NCI-H345 treated with DMSO at 0.1 percent for 48 hours (cell line): ENCODE results near the gene TGM3.

Experiments used
- DNase-seq: peaks from one replicate; lab custom pipeline; 2025; ENCODE audit not compliant: unreplicated experiment; lab: John Stamatoyannopoulos, UW

The TGM3 gene

DNA sequence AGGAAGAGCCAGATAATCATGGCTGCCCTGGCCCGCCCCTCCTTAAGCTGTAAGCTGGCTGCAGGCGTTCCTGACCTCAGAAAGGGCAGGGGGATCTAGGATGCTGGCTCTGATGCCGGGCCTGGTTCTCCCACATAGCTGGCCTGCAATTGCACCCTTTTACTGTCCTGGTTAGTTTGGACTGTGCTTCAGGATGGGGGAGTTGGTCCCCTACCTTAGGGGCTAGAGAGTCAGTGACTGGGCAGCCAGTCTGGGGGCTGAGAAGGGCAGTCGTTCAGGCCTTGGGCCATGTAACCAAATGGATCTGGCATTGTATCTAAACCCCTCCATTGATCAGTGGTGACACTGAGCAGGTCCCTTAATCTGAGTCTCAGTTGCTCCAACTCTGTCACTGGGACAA is 40.7 kb downstream of the TGM3 start:
- DNase-seq, result no peak

DNA sequence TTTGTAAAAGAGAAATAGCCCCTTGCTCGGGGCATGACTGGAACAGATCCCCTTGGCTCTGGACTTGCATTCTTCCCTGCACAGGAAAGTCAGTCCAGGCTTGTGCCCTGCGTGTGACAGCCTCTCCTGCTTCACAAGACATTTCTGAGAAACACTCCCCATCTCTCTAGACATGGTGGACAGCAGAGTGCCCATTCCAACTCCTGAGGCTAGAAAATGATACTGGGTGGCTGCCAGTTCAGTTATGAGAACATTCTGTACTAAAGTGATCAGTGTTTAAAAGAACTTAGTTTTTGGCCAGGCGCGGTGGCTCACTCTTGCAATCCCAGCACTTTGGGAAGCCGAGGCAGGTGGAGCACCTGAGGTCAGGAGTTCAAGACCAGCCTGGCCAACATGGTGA is 41.3 kb downstream of the TGM3 start:
- DNase-seq, result no peak

DNA sequence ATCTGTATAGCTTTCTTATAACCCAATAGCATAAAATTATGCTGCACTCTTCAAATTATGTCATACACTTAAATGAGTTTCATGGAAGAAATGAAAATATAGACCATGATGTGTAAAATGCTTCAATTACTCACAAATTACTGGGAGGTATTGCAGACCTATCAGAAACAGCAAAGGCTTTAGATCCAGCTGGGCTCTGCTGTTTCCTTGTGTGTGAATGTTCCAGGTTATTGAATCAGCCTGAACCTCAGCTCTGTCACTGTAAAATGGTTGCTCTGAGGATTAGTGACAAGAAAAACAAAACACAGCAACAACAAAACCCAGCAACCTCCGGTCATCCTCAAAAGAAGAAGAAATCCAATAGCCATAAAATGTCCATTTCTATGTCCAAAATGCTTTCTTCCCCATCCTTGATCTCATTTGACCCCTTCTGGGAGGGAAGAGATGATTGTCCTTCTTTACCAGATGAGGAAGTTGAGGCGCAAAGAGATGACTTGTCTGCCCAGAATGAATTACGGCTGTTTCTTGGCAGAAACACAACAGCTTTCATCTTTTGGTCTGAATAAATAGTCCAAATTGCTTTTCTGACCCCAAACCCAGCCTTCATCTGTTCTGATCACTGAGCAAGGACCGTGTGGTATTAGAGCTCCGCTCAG is 42.7 kb downstream of the TGM3 start:
- no peak for DNase-seq

DNA sequence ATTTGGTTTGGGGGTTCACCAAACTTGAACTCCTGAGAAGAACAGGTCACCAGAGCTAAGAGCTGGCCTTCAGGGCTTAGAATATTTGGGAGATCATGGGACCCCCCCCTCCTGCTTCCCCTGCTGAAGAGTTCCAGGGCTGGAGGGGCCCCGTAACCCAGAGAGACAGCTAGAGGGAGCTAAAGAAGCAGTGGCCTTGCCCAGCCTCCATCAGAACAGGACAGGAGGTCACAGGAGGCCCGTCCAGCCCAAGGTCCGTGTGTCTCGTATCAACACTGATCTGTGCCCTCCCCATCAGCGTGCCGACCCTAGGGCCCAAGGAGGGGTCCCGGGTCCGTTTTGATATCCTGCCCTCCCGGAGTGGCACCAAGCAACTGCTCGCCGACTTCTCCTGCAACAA is 44.3 kb downstream of the TGM3 start:
- DNase-seq, result no peak

DNA sequence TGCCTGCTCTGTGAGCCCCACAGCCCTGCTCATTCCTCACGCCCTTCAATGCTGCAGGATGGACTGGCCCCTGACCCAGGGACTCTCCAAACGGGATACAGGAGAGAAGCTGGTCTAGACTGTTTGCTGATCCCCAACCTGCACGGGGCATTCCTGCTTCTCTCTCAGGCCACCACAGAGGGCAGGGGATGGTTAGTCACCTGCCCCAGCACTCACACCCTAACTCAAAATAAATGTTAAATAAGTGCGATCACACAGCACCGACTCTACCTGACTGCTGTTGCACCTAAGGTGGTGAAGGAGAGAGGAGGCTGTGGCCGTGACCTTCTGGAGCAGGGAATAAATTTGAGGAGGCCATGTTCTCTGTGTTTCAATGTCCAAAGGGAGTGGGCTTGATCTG is 45.0 kb downstream of the TGM3 start:
- no peak for DNase-seq

DNA sequence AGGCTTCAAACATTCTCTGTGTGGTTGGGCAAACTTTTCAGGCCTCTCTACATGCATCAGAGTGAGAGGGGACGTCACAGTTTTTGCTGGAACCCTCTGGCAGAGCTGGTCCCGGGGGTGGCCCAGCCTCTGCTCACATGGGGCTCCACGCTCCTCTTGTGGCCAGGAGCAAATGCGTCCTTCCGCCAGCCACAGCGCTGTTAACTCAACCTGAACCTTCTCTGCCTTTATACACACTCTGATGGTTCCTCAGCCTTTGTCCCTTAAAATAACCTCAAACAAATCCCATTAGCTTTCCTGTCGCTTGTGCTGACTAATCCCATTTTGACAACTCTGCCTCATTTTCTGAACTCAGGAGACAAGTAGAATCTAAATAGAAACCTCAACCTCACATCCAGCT is 45.5 kb downstream of the TGM3 start:
- DNase-seq, result no peak

DNA sequence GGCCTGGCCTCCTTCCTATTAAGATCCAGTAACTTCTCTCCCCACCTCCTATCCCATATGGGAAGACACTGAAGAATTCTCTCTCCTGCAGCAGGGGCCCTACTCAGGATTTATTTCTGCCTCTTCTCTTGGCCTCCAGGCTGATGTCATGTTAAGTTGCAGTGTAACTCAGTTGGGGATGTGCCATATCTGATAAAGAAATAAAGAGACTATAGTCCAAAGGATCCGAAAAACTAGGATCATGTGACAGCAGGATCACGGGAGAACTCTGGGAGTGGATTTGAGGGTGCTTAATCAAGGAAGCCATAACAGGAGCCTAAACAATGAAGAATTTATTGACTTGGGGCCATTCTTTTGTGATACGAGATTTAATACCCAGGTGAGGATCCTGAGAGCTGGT is 46.4 kb downstream of the TGM3 start:
- no peak for DNase-seq

DNA sequence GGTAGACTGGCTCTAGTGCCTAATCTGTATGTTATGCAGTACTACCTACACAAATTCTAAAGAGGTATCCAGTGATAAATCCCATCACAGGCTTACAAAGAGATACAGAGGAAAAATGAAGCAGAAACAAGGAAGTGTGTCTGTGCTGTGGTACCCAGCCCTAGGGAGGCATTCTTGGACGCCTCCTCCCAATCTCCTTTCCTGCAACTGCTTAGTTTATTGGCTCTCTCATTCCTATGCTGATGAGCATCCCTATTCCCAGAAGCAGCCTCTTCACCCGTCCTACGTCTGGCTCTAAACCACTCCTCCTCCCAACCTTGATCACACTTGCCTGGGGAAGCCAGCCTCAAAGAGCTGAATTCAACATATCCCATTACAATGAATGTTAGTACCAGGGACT is 50.4 kb downstream of the TGM3 start:
- no peak for DNase-seq

DNA sequence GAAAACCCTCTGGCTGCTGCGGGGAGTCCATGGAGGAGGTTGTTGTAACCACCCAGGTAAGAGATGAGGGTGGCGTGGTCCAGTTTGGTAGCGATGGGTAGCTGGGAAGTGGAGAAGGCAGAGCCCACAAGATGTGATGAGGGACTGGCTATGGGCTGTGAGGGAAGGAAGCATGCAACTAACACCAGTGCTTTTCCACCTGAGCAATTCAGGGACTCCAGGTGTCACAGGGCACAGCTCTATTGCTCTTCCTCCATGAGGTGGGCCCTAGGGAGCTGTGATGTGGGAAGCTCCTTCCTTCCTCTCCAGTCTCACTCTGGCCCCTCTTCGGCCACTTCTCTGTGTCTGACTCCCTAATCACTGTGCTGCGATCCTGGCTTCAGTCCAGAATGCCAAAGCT is 52.5 kb downstream of the TGM3 start:
- DNase-seq, result no peak

DNA sequence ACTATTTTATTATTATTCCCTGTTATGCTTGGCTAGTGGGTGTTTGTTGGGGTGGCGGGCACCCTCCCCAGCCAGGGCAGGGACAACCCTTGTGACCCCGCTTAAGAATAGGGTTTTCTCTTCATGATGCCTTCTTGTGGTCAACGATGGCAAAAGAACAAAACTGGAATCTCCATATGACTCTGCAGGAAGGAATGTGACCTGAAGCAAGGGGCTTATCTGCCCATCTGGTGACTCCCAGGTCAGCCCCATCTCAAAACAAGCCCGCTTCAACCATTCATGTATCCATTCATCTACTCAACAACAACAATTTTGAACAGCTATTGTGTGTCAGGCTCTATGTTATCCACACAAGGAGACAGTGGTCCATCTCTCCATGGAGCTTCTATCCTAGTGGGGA is 54.0 kb downstream of the TGM3 start:
- no peak for DNase-seq

DNA sequence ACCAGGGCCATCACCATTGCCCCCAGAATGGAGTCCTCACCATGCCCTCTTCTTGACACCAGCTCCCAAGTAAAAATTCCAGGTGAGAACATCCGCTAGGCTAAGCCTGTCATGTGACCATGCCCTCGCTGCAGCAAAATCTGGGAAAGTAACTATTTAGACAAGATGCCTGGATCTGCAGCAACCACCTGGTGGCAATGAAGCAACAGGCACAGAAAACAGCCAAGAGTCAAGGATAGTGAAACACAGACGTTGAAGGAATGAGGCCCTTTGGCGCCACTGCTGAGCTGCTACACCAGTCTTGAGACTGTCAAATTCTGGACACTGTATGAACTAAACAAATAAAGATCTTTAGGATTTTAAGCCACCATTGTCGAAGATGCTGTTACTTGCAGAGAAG is 54.8 kb downstream of the TGM3 start:
- no peak for DNase-seq

DNA sequence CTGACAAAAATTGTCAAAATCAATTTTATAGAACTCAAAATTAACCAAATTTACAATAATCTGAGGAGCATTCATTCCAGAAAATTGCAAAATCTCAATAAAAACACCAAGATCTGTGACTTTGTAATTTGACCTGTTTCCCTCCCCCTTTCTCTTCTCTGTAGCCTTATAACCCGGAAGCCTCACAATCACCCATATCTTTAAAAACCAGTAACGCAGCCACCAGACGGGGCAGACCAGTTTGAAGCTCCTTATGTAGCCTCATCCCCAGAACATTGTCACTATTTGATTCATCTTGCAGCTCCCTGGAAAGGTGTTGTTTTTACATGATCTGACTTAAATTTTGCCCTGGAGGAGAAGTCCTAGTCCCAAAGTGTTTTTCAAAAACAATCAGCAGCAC is 57.4 kb downstream of the TGM3 start:
- DNase-seq, result no peak

DNA sequence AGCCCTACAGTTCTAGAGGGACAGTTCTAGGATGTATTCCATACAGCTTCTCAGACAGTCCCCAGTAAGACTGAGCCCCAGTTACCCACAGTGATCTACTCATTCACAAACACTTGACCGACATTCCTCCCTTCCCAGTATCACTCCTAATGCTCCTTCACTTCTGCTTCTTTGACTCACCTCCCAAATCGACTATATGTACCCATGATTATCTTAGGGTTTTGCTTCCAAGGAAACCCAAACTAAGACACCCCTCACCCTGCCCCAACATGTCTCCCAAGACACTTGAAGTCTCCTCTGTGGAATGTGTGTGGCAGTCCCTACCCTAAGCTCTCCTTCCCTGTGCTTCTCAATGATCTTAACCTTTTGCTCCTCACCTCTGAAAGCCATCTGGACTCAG is 61.3 kb downstream of the TGM3 start:
- no peak for DNase-seq

DNA sequence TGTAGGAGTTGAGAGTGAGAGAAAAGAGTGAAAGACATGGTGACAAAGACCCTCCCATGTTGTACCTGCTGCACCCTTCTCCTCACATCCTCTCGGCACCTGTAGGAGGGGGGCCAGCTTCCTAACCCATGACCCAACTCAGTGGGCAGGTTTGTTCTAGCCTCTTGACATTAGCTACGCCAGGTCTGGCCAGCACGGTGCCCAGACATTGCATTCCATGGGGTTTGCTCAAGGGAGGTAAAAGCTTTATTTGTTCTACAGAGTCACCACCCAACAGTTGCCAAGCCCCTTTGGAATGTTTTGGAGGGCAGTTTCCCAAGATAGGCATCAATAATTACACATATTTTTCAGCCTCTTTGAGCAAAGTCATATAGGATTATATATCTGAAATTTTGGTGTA is 62.2 kb downstream of the TGM3 start:
- DNase-seq, result no peak

DNA sequence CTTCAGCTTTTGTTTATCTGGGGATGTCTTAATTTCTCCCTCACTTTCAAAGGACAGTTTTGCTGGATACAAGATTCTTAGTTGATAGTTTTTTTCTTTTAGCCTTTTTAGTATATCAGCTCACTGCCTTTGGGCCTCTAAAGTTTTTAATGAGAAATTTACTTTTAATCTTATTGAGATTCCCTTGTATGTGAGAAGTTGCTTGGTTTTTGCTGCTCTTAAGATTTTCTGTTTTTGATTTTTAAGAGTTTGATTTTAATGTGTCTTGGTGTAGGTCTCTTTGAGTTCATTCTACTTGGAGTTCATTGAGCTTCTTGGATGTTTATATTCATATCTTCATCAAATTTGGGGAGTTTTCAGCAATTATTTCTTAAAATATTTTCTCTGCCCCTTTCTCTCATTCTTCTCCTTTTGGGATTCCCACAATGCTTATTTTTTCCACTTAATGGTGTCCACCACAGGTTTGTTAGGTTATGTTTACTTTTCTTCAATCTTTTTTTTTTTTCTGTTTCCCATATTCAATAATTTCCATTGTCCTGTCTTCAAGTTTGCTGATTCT is 65.3 kb downstream of the TGM3 start:
- DNase-seq, result no peak

DNA sequence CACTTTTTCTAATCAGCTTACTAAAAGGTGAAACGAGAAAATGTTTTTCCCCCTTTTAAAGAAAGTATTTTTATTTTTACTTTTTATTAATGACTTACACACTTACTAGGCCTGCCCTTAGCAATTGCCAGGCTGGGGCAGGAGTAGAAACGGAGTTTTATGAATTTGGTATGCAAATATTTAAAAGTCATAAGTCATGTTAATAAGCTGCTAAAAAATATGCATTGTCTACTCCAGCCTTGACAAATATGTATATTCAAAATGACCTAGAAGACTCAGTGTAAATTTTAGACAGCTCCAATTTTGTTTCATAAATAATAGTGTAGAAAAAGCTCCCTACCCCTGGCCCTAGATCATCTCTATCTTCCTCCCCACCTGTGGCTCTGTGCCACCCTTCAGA is 67.4 kb downstream of the TGM3 start:
- no peak for DNase-seq

DNA sequence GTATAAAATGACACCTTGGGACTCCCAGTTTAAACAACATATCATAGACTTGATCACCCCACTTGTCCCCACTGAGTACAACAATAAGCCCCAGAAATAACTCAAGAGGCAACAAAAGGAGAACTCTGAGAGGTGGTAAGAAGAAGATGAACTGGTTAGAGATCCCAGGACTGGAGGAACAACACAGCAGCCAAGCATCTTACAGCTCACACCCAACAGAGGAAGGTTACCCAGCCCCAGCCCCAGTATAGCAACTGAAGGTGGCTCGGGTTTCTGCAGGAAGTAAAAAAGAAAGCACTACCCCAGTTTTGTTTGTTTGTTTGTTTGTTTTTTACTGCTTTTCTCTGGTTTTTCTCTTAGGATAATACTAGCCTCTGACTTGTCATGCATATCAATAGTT is 67.8 kb downstream of the TGM3 start:
- no peak for DNase-seq

DNA sequence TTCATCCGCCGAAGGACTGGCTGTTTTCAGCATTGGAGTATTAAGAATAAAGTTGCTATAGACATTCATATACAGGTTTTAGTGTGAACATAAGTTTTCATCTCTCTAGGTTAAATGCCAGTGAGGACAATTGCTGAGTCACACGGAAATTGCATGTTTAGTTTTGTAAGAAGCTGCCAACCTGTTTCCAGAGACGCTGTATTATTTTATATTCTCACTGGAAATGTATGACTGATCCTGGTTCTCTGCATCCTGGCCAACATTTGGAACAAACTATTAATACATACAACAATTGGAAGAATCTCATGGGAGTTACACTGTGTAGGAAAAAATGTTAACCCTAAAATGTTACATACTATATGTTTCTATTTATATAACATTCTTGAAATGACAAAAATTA is 68.2 kb downstream of the TGM3 start:
- no peak for DNase-seq

DNA sequence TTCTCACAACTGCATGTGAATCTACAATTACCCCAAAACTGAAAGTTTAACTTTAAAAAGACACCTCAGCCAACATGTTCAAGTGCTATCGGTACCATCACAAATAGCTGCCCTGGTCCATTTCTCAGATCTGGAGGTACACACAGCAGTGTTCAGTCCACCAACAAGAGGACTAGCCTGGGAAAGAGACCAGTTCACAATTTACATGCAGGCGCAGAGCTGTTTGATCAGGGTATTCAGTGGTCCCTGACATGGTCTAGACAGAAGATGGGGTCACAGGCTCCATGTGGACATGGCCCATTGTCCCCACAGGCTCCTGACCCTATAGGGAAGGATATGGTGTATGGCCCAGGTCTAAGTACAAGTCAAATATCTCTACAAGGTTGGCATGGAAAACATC is 69.3 kb downstream of the TGM3 start:
- no peak for DNase-seq

DNA sequence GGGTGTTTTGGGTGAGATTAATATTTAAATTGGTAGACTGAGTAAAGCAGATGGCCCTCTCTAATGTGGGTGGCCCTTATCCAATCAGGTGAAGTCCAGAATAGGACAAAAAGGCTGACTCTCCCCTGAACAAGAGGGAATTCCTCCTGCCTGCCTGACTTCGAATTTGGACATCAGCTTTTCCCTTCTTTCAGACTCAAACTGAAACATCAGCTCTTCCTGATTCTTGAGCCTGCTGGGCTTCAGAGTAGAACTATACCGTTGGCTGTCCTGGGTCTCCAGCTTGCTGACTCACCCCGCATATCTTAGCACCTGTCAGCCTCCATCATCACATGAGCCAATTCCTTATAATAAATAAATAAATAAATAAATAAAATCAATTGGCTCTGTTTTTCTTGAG is 69.9 kb downstream of the TGM3 start:
- DNase-seq, result no peak

DNA sequence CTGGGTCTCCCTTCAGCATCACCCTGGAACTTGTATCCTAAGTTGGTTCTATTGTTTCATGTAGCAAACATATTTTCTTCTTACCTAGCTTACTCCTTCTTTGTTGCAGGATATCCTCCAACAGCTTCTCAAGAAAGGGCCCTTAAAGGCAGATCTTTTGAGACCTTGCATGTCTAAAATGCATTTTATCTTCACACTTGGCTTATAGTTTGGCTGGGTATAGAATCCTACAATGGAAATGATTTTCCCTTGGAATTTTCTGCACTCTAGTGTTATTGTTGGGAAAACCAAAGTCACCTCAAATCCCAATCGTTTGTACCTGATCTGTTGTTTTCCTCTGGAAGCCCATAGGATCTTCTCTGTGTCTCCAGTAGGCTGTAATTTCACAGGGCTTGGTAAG is 72.8 kb downstream of the TGM3 start:
- no peak for DNase-seq

DNA sequence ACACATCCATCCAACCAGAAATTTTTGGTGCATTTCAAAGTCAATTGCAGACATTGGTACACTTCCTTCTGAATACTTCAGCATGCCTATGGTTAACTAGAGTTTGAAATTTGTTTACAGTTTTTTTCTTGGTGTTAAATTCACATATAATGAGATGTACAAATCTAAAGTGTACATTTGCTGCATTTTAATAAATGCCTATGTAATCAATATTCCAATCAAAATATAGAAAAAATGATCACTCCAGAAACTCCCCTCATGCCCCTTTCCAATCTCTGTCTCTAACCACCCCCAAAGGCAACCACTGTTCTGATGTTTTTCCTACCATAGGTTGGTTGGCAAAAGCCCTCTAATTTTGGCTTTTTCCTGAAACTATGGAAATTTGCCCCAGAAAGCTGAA is 77.3 kb downstream of the TGM3 start:
- no peak for DNase-seq

DNA sequence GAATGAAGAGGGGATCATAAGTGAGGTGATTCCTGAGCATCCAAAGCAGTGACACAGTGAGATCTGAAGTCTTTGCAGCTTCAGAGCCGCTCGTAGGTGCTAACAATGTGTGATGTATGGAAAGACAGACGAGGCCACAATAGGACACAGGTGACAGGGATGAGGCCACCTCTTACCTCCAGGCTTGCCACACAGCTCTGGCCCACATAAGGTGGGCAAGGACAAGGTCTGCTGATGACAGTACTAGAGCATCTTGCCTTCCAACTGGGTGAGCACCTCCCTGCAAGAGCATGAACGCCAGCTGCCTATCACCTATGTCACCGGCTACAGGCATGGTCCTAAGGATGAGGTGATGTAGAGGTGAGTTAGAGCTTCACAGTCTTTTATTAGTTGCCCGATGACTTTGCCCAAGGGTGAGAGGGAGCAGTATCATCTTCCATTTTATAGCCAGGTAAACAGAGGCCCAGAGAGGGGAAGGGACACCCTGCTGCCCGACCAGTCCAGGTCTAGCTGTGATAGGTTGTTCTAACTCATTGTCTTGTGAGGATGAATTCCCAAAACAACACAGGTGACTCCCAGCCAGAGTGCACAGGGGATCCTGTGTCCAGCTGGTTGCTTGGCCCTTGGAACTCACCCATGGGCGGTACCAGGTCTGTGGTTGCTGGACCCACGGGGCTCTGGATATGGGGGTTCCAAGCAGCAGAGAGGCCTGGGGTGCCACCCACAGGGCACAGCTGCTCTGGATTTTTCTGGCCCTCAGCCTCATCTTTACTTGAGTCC is 78.7 kb downstream of the TGM3 start:
- DNase-seq, result no peak
